GM21825 (cell line): ENCODE data around the gene KCTD2.

Experiments used
- ATAC-seq: cut with Tn5 transposase; IDR thresholded peaks from one replicate; pipeline ENCODE4 v1.9.1; 2021; ENCODE audit warnings: mild to moderate bottlenecking, moderate library complexity; ENCODE audit not compliant: unreplicated experiment

KCTD2 gene

DNA sequence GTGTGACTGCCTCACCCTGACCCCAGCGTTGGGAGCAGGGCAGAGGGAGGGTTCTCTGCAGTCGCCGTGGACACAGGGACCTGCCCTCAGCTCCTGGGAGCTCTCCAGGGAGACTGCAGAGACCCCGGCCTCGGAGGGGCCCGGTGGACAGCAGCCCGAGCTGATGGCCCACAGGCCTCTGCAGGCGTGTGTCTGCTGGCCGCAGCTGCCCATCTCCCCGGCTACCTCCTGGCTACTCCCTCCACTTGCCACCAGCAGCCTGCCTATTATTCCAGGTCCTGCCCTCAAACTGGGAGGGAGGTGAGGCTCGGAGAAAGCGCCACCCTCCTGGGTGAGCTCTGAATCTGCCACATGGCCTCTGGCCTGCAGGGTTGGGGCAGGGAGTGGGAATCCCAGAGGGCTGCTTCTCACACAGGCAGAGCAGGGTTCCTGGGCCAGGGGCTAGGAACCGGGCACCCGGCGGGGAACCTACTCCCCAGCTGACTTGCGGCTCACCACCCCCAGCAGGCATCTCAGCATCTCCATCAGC lies 47.9 kb downstream of the KCTD2 start:
- no peak for ATAC-seq

DNA sequence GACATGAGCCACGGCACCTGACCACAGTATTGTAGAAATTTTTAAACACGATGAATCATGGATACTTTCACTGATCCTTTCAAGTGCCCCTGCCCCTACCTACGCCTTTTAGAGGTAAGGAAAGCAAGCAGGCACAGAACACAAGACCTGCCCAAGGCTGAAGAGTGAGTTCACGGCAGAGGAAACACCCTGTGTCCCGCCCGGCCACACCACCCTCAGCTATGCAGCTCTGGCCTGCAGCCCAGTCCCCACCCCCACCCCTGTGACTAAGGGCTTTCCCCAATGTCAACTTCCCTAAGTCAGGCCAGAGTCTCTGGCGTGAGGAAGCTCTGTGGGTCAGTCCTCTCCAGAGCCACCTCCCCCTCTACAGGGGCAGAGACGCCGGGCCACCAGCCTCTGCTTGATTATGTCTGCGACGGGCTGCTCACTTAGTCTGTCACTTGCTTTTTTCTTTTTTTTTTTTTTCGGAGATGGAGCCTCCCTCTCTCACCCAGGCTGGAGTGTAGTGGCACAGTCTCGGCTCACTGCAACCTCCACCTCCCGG lies 49.1 kb downstream of the KCTD2 start:
- no peak for ATAC-seq

DNA sequence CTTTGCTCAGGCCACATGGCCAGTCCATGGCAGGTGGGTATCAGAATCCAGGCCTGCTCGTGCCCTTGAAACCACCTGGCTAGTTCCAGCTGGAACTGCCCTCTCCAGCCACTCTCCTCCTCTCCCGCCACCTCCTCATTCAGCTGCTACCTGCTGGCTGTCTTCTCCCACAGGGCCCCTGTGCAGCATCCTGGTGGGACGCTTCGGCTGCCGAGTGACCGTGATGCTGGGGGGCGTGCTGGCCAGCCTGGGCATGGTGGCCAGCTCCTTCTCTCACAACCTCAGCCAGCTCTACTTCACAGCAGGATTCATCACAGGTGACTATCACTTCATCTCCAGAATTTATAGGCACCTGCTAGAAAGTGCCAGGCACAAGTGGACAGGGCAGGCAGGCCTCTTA lies 50.8 kb downstream of the KCTD2 start:
- no peak for ATAC-seq

DNA sequence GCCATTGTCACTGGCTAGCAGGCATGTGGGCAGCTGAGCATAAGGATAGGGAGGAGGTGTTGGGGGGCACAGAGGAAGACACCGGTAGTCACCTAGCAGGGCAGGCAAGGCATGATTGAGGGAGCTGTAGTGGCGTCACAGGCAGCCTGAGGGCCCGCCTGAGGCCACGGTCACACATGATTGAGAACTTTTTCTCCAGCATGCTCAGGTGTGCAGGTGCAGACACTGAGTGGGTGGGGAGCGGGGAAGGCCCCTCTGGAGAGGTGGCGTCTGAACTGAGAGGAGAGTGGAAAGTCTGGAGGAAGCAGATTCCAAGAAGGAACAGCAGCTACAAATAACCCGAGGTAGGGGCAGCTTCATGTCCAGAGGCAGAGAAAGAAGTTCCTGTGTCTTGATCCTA lies 51.8 kb downstream of the KCTD2 start:
- no peak for ATAC-seq

DNA sequence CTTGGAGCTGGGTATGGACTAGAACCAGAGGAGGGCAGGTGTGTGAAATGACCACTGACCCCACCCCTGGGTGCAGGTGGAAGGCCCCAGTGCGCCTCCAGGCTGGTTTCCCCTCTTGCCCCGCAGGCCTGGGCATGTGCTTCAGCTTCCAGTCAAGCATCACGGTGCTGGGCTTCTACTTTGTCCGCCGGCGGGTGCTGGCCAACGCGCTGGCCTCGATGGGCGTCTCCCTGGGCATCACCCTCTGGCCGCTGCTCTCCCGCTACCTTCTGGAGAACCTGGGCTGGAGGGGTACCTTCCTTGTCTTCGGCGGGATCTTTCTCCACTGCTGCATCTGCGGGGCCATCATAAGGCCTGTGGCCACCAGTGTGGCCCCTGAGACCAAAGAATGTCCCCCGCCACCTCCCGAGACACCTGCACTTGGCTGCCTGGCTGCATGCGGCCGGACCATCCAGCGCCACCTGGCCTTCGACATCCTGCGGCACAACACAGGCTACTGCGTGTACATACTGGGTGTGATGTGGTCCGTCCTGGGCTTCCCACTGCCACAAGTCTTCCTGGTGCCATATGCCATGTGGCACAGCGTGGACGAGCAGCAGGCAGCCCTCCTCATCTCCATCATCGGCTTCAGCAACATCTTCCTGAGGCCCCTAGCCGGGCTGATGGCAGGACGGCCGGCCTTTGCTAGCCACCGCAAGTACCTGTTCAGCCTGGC lies 53.0 kb downstream of the KCTD2 start:
- no peak for ATAC-seq

DNA sequence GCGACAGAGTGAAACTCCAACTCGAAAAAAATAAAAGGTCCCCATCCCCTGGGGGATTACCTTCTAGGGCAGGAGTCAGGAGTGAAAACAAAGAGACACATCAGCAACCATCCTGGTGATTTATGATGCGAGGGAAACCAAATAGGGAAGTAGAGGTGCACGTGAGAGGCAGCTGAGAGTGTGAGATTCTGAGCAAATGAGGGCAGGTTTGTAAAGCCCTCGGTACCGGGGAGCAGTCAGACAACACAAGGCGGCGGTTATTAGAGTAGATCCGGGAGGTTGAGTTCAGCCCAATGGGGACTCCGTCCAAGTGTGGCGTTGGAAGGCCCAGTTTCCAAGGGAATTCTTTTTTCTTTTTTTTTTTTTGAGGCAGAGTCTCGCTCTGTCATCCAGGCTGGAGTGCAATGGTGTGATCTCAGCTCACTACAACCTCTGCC lies 55.4 kb downstream of the KCTD2 start:
- ATAC-seq, result no peak

DNA sequence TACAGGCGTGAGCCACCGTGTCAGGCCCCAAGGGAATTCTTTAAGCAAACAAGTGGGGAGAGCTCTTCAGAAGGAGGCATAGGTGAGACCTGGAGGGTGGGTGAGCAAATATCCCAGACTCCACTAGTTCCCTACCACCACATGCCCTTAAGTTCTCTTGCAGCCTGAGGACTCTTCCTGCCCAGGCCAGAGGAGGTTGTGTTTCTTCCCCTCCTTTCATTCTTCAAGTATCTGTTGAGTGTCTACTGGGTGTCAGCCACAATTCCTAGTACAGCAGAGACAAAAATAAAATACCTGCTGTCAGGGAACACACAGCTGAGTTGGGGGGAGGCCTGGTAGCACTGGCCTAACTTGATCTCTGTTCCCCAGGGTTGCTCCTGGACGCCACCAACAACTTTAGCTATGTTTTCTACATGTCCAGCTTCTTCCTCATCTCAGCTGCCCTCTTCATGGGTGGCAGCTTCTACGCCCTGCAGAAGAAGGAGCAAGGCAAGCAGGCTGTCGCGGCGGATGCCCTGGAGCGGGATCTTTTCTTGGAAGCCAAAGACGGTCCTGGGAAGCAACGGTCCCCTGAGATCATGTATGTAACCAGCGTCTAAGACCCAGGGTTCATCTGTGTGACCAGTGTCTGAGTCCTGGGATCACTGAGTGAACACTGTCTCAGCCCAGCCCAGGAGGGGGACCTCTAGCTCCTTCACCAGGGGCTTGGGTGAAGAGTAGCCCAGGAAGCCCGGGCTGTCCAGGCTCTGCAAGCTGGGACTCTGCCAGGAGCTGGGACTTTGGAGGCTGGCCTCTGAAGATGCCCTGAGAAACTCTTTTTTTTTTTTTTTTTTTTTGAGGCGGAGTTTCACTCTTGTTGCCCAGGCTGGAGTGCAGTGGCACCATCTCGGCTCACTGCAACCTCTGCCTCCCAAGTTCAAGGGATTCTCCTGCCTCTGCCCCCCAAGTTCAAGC lies 56.9 kb downstream of the KCTD2 start:
- ATAC-seq, result no peak

DNA sequence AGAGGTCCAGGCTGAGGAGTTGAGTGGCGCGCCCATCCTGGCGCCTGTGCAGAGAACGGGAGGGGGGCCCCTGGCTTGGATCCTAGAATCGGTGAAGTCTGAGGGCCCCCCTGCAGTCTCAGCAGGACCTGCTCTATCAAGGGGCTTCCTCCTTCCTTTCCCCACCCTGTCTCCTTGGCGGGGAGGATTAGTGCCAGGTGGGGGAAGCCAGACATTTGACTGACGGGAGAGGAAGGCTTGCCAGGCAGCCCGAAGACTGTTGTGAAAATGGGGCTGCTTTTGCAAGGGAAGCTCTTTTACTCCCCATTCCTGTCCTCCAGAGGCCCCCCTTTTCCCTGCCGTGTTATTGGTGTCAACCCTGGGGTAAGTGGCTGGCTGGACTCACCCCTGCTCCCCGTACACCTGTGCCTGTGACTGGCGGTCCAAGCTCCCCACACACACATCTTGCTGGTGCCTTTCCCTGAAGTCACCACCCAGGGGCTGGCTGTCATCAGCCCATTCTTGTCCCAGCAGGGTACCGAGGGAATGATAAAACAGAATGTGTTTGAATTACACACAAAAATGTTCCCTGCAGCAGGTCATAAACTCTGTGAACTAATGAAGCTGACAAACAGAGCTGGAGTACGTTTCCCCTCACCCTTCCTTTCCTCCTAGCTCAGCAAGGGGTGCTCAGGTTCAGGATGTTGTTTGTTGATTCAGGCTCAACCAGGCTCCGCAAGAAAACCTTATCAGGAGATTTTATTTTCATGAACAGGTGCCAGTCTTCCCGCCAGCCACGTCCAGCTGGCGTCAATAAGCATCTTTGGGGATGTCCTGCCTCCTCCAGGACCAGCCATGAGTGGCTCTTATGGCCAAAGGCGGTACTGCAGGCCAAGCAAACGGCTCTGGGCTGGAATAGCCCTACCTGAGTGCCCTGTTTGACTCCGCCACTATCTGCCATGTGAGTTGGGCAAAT lies 58.4 kb downstream of the KCTD2 start:
- ATAC-seq, result no peak

DNA sequence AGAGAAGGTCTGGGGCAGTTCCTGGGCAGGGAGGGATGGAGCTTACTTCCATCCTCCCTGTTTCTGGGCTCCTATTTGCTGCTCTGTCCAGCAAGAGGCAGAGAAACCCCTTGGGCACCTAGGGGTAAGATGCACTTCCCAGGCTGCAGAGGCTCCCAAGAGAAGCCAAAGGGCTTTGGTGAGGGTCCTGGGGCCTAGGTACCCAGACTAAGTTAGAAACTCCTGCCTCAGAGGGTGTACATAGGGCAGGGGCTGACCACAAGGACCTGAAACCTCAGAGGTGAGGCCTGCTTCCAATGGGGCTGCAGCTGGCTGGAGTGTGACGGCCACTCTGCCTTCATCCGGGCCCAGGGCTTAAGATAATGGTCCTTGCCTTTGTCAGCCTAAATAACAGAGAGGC lies 61.2 kb downstream of the KCTD2 start:
- no peak for ATAC-seq

DNA sequence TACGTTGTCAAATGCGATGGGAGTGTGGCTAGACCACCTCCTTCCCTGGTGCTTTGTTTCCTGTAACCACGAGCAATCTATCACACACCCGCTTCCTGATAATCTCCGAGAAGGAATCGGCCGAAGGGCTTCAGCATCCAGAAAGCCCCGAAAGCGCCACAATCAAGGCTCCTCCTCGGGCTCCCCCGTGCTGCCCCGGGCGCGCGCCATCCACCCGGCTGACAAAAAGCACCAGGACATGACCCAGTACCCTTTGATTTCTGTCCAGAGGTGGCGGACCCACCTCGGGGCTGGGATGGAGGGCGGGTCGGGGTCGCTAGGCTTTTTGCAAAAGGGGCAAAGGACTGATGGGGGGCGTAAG lies 62.0 kb downstream of the KCTD2 start:
- ATAC-seq, result peak; percentile 16

DNA sequence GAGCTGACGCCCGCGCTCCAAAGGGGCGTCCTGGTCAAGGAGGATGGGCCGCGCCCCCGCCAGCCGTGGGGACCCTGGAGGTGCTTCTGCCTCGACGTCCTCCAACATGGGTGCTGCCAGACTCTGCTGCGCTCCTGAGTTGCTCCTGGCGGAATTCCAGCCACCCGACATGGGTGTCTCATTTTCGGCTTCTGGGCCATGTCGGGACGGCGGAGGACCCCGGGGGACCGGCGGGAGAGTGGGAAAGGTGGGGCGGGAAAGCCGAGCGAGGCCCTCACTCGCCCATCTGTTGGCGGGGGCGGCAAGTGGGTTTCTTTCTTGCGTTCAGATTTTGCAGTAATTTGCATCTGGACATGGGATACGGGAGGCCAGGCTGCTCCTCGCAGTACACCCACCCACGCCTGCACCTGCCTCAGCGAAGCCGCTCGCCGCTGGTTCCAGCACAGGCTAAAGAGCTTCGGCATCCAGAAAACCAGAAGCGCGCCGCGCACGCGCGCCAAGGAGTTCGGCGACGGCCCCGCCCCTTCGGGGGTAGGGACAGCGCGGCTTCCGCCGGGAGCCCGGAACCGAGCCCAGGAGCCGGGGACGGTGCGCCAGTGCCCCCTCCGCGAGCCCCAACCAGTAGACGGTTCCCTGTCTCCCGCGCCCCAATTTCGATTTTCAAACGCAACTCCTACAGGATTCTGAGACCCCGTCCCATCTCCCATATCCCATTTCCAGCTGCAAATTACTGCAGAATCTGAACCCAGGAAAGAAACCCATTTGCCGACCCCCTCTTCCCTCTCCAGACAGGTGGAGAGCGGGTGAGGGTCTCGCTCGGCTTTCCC lies 62.6 kb downstream of the KCTD2 start, which contains the start of gene ARMC7:
Gene ARMC7 (plus strand): TSS at position 563 of the 827 bp plus-strand sequence. CDS start 320 bp downstream, outside the sequence.
- peak; percentile 58 for ATAC-seq

DNA sequence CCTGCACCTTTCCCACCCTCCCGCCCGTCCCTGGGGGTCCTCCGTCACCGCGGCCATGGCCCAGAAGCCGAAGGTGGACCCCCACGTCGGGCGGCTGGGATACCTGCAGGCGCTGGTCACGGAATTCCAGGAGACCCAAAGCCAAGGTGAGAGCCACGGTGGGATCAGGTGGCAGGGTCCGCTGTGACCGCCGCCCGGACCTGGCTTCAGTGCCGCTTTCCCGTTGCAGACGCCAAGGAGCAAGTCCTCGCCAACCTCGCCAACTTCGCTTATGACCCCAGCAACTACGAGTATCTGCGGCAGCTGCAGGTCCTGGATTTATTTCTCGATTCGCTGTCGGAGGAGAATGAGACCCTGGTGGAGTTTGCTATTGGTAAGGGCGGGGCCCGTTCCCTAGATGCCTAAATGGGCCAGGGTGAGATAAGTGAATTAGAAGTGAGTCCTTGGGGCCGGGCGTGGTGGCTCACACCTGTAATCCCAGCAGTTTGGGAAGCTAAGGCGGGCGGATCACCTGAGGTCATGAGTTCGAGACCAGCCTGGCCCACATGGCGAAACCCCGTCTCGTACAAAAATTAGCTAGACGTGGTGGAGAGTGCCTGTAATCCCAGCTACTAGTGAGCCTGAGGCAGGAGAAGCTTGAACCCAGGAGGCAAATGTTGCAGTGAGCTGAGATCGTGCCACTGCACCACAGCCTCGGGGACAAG lies 63.4 kb downstream of the KCTD2 start:
- no peak for ATAC-seq

DNA sequence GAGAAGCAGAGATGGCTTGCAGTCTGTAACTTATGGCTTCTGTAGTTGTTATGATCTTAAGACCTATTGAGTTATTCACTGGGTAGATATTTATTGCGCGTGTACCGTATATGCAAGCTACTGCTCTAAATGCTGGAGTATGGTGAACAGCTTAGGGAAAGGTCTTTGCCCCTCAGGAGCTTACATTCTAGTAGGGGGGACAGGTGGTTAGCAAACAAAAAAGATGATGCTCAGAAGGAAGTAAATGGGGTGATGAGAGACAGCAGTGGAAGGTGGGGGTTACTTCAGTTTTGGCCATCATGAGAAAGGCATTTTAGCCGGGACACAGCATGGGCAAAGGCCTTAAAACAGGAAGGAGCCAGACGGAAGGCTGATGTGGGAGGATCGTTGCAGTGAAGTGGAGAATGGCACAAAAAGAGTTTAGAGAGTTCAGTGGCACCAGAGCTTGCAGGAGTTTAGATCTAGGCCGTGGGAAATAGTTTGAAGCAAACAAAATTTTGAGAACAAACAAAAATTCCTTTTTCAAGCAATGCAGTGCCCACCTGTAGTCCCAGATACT lies 64.8 kb downstream of the KCTD2 start:
- ATAC-seq, result no peak

DNA sequence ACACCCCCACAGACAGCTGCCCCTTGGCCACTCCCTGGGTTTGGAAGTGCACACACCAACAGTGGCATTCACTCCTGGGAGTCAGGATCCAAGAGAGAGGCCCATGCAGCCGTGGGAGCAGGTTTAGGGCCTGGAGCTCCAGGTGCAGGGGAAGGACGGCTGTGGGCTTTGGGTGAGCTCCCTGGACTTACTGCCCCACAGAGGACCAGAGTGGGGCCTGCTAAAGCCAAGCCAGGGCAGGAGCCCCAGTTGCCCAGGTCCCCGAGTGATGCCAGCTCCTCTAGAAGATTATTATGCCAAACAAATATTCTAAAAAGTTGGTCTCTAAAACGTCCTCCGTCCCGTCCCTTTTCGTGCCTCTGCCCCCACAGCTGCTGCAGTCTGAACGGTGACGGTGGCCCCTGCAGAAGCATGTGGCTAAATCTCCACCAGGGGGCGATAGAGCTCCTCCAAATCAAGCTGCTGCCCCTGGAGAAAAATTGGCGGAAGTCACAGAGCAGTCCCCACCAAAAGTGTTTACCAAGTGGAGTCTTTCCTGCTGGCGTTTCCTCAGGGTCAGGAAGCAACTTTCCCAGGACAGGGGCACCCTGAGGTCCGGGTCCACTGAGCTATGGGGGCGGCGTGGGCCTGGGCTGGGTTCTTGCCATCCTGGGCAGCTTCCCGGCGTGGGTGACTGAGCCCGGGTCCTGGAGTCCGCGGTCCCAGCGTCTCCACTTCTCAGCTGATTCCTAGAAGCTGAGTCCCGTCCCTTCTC lies 67.0 kb downstream of the KCTD2 start:
- ATAC-seq, result peak; percentile 32

DNA sequence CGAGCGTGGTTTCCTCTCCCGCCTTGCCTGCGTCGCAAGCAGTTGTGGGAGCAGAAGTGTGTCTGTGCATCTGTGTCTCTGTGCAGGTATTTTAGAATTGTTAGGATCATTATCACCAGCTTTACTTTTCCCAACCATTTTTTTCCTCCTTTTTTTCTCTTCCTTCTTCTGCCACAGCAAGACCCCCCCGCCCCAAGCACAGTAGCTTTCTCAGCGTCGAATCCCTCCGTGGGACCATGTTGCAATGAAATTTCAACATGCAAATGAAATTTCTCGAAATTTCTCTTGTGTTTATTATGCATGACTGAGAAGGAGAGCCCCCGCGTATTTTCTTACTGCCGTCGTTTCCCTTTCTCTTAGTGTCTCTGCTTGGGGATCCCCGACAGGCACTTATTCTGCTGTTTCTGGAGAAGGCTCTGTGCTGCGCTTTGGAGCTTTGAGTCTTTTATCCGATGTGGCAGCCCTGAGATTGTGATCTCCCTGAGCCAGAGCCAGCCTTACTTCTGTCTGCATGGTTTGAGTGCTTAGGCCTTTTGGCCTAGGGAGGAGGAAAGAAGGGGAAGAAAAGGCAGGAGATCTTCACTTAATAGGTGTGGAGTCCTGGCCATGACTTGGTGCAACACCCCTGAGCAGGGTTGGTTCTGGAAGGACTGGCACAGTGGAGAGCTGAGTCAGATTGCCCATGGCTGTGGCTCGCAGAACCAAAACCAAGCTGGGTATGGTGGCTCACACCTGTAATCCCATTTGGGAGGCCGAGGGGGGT lies 67.7 kb downstream of the KCTD2 start:
- no peak for ATAC-seq
